ENCODE measurements around the gene INPP5A. TPM values are rescaled to one million over a fixed set of nuclear protein-coding genes. Genes with fewer than 3 reads are reported as not detected.

The INPP5A gene
- total and polyA plus RNA-seq, 2 of the 13 experiments (the other 11 are each of a cell fraction or from before 2014, with no cell fraction given): 17.5 to 37.9 TPM

- Histone ChIP-seq H3K9ac (ENCODE audit: insufficient read depth, low read depth, low read length) (no peak overlapping the region), H3K36me3 (replicated peaks in 1 of 2; ENCODE audit: control insufficient read depth in 1 of 2, insufficient read depth in 2 of 2, low read length in 2 of 2) (peaks cover 2 to 4% of the 10 kb centered on the region in 2 experiments; a peak in 2 of 5 replicates), H2AFZ (ENCODE audit: low read length) (no peak overlapping the region), H3K27ac (ENCODE audit: extremely low read length, insufficient read depth, low read length) (no peak overlapping the region), H3K4me2 (ENCODE audit: low read depth, low read length) (no peak overlapping the region), H4K20me1 (ENCODE audit: insufficient read depth, low read length) (no peaks in the 10 kb centered on the region), H3K4me3 (replicated peaks in 1 of 3; ENCODE audit: insufficient read depth in 1 of 3, low read depth in 2 of 3, low read length in 3 of 3) (no peak overlapping the region), H3K4me1 (ENCODE audit: insufficient read depth, low read length) (no peaks in the 10 kb centered on the region), H3K79me2 (ENCODE audit: insufficient read depth, low read length) (no peaks in the 10 kb centered on the region), H3K27me3 (ENCODE audit: control insufficient read depth in 1 of 2, insufficient read depth in 2 of 2, low read length in 2 of 2) (no peaks in the 10 kb centered on the region), H3K9me3 (ENCODE audit: low read length) (no peaks in the 10 kb centered on the region)
- in situ Hi-C loops (cut with HindIII; ENCODE audit: extremely low pct_ligation_motif_present, low pct_unique_long_range_greater_than_20kb): no loop called here
- intact Hi-C loops (cut with micrococcal nuclease; ENCODE audit: unreplicated experiment): no loop called here
- 95% methylated on average over 12 of the region's 12 CpGs for WGBS (ENCODE audit: low lambda C conversion rate)
- POLR2A ChIA-PET: no interaction called here
- CTCF ChIA-PET (ENCODE audit: low intra/inter-chr PET ratio, low total read pairs): no interaction called here
- ATAC-seq (no peak), FAIRE-seq (no peak), DNase-seq (ENCODE audit: low spot score) (no peak)
- no peak for TF ChIP-seq RXRB (CRISPR knock-in tag; IDR thresholded peaks at IDR 0.05; ENCODE audit: borderline replicate concordance)
- TF ChIP-seq ZMYM4 (CRISPR knock-in tag; IDR thresholded peaks at IDR 0.05): no peak
- no peak for TF ChIP-seq TARDBP (CRISPR knock-in tag; IDR thresholded peaks at IDR 0.05)
- TF ChIP-seq KLF6 (CRISPR knock-in tag; IDR thresholded peaks at IDR 0.05): no peak
- TF ChIP-seq HMGA1 (CRISPR knock-in tag; conservative IDR thresholded peaks at IDR 0.05): no peak
- TF ChIP-seq ZNF563 (CRISPR knock-in tag; IDR thresholded peaks at IDR 0.05): no peak
- TF ChIP-seq IRX3 (CRISPR knock-in tag; IDR thresholded peaks at IDR 0.05; ENCODE audit: borderline replicate concordance, low read depth): no peak
- no peak for TF ChIP-seq KLF12 (CRISPR knock-in tag; IDR thresholded peaks at IDR 0.05; ENCODE audit: borderline replicate concordance)
- no peak for TF ChIP-seq MAFG (CRISPR knock-in tag; IDR thresholded peaks at IDR 0.05)
- TF ChIP-seq, protein P1, sequence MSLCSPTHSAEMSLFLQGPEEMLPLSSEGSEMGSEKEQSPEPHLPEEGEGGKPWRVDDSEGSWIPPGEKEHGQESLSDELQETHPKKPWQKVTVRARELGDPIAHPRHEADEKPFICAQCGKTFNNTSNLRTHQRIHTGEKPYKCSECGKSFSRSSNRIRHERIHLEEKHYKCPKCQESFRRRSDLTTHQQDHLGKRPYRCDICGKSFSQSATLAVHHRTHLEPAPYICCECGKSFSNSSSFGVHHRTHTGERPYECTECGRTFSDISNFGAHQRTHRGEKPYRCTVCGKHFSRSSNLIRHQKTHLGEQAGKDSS (CRISPR knock-in tag; IDR thresholded peaks at IDR 0.05; ENCODE audit: borderline replicate concordance, low read depth): no peak
- TF ChIP-seq, protein P2, sequence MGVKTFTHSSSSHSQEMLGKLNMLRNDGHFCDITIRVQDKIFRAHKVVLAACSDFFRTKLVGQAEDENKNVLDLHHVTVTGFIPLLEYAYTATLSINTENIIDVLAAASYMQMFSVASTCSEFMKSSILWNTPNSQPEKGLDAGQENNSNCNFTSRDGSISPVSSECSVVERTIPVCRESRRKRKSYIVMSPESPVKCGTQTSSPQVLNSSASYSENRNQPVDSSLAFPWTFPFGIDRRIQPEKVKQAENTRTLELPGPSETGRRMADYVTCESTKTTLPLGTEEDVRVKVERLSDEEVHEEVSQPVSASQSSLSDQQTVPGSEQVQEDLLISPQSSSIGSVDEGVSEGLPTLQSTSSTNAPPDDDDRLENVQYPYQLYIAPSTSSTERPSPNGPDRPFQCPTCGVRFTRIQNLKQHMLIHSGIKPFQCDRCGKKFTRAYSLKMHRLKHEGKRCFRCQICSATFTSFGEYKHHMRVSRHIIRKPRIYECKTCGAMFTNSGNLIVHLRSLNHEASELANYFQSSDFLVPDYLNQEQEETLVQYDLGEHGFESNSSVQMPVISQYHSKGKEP (CRISPR knock-in tag; IDR thresholded peaks at IDR 0.05): no peak
- no peak for TF ChIP-seq TFDP2 (CRISPR knock-in tag; IDR thresholded peaks at IDR 0.05)
- TF ChIP-seq FOXK2 (IDR thresholded peaks at IDR 0.05): no peak
- no peak for TF ChIP-seq SIN3B (IDR thresholded peaks at IDR 0.05; ENCODE audit: low read length)
- no TSS peak for BruUV-seq (replicated peaks)
Observed at GRCh38 chr10:132666705-132667341, 129.2 kb downstream of the INPP5A start.

All from HepG2 (cell line).